Germinal center (tissue), 1 donor: ENCODE measurements around the gene CYP4F2.
"Not testable (repeated sequence)": the region's sequence is repeated elsewhere in the genome, so short reads cannot be mapped to it uniquely, and the experiment has no call there.

Source experiments
- DNase-seq: peaks from one replicate; pipeline ENCODE4 v3.0.0; 2012; ENCODE audit warnings: mixed read lengths, low spot score

Gene CYP4F2, protein sequence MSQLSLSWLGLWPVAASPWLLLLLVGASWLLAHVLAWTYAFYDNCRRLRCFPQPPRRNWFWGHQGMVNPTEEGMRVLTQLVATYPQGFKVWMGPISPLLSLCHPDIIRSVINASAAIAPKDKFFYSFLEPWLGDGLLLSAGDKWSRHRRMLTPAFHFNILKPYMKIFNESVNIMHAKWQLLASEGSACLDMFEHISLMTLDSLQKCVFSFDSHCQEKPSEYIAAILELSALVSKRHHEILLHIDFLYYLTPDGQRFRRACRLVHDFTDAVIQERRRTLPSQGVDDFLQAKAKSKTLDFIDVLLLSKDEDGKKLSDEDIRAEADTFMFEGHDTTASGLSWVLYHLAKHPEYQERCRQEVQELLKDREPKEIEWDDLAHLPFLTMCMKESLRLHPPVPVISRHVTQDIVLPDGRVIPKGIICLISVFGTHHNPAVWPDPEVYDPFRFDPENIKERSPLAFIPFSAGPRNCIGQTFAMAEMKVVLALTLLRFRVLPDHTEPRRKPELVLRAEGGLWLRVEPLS

DNA sequence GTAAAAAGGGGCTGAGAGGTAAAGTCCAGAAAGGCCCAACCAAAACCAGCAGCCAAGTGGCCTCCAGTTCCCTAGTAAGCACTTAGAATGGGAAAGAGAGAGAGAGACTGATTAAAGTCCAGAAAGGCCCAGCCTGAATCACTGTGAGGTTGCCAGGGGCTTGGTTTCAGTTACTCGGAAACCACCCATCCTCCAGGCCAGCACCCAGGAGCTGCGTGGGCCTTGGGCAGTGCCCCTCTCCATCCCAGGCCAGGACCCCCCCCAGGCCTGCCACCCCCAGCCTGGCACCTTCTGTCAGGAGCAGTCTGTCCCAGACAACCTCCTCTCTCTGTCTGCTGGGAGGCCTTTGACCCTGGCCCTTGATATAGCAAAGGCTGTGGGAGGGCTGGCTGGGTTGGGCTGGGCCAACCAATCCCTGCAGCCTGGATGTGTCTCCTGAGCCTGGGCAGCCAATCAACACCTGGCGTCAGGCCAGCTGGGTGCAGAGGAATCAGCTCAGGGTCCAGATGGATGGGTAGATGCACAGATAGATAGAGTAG, at the start of gene CYP4F2:
CYP4F2 (minus strand) TSS at position 337 of the 539 bp plus-strand sequence. CDS start 463 bp downstream, outside the sequence.
- no peak for DNase-seq

DNA sequence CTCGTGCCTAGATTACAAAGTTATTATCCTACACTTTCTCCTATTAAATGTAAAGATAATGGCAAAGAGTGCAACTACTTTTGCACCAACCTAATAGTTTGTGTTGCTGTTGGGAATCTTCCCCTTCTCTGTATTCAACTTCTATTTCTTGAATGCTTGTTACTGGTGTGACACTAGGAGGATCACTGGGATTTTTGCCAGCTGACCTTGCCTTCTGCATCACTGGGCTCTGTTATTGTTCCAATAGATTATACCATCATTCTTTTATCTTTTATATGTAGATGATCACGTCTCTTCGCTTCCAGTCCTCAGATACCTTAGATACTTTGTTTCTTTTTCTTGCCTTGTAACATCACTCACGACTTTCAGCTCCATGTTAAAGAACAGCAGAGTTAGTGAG, 47.4 kb upstream of the CYP4F2 start:
- no peak for DNase-seq

DNA sequence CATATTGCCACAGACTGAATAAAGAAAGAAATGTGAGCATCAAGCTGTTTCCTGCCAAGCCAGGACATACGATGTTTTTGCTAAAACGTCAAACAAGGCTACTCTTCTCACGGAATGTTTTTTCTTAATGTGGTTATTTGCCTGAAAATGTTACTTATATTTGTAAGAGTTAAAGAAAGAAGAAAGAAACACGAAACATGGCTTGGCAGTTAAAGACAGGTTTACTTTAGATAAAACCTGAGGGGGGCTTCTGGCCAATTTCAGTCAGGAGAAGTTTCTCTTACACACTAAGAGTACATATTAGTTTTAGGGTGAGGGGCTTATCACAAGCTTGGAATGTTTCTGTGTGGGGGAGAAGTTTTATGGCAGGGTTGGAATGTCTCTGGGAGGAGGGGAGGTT, 46.5 kb upstream of the CYP4F2 start:
- no peak for DNase-seq

DNA sequence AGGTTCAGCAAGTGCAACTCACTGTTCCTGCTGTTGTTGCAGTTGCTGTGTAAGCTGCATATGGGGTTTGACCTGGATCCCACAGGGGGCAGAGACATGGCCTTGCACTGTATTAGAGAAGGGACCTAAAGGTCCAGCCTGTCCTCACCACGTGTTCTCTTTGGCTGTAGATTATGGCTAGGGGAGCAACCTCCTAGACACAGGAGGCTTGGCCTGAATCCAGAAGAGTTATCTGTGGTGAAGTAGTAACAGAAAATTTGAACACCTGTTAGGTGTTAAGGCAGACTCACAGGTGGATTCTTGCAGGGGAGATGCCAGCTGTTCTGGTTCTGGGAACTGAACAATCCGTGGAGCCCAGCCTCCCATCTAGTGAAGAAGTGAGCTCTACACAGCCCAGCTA, 39.9 kb upstream of the CYP4F2 start:
- no peak for DNase-seq

DNA sequence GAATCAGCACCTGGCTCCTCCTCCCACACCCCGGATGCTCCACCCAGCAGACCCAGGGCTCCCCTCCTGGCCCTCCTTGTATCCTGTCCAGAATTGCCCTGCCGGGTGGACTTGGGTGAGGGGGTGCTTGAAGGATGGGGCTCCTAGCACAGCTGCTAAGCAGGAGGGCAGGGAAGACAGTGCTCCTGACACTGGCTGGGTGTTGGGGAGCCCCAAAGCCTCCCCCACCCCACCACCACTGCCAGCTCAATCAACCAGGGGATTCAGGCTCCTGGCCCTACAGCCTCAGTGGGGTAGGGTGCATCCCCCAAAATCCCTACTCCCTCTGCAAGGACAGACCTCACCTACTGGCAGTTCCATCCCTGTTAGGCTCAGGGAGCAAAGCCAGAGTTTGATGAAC, 39.1 kb upstream of the CYP4F2 start:
- DNase-seq: no peak

DNA sequence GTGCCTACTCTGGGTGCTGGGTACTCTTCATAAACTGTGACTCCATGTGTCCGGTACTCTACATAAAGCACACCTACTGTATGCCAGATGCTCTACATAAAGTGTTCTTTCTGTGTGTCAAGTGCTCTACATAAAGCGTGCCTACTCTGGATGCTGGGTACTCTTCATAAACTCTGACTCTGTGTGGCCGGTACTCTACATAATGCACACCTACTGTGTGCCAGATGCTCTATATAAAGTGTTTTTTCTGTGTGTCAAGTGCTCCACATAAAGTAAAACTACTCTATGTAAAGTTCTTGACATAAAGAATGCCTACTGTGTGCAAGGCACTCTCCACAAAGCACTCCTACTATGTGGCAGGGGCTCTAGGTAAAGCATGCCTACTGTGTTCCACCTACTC, 38.3 kb upstream of the CYP4F2 start:
- DNase-seq: no peak

DNA sequence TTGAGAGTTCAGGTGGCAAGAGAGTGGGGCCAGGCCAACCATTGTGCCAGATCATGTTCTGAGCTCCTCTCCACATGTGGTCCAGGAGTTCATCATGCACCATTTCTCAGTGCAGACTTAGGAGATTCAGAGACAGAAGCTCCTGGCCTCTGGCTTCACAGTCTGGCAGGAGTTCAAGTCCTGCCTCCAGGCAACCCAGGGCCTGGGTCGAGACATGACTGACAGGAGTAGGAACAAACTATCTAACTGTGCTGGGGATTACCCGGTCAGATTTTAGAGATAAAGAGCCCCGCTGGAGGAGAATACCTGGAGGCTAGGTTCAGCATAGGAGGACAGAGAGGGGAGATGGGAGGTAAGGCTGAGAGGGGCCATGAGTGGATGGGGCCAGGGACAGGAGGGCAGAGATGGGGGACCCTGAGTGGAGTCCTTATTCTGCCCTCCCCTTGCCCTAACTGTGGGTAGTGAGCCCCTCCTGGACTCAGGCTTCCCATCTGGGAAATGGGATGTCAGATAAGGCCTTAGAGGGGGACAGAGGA, 37.4 kb upstream of the CYP4F2 start:
- DNase-seq: no peak

DNA sequence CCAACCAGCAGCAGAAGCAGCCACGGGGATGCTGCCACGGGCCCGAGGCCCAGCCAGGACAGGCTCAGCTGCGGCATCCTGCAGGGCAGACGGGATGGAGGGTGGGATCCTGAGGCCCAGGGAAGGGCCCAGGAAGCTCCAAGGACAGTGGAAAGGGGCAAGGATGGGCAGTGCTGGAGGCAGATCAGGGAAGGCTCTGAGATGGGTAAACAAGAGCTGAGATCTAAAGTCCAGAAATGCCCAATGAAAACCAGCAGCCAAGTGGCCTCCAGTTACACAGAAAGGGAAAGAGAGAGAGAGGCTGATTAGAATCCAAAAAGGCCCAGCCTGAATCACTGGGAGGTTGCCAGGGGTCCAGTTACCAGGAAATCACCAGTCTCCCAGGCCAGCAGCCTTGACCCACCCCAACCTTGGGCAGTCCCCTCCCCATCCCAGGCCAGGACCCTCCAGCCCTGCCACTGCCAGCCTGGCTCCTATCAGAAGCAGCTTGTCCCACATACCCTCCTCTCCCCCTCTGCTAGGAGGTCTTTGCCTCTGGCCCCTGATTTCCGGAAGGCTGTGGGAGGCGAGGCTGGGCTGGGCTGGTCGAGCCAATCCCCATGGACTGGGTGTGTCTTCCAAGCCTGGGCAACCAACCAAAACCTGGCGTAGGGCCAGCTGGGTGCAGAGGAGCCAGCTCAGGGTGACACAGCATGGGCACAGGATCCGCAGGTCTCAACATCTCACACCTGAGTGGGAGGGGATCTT, 36.6 kb upstream of the CYP4F2 start, which contains the start of gene CYP4F11:
CYP4F11 (minus strand) TSS at position 198 of the 747 bp plus-strand sequence; CDS start at position 77, 121 bp downstream.
- DNase-seq: no peak

DNA sequence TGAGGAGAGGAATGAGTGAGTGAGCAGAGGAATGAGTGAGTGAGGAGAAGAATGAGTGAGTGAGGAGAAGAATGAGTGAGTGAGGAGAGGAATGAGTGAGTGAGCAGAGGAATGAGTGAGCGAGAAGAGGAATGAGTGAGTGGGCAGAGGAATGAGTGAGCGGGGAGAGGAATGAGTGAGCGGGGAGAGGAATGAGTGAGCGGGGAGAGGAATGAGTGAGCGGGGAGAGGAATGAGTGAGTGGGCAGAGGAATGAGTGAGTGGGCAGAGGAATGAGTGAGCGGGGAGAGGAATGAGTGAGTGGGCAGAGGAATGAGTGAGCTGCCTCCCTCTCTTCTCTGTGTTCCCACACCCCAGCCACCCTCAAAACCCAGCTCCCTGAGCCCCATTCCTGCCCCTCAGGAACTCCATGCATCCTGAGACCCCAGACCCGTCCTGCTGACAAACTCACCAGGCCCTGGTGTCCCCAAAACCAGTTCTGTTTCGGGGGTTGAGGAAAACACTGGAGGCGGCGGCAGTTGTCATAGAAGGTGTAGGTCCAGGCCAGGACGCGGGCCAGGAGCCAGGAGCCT, 36.0 kb upstream of the CYP4F2 start:
- DNase-seq: not testable (repeated sequence)

DNA sequence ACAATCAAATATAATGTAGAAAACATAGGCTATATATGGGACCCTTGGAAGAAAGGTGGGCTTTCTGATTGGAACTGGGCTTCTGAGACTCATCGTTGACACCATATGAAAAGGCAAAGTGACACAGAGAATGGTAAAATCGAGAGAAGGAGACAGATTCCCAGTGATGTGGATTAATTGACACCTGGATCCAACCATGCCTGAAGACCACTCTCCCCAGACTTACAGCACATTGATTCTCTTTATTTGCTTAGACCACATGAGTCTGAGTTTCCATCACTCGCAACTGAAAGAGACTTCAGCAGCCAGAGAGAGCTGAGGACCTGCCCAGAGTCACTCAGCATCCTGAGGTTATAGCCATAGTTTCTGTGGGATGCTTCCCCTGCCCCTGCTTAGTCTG, 30.4 kb upstream of the CYP4F2 start:
- DNase-seq: no peak

DNA sequence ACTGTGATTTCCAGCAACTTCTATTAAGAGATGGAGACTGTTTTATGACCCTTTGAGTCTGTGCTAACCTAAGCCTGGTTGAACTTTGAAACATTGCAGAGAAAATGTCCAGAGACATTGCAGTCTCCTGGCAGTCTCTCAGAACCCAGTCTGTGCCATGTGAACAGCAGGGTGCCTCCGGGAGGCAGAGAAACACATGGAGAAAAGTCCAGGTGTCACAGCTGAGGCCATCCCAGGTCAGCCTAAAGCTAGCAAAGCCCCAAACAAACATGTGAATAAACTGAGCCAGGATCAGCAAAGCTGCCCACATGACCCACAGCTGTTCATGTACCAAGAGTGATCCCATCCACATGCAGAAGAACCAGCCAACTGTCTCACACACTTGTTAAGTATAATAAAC, 28.6 kb upstream of the CYP4F2 start:
- DNase-seq: no peak

DNA sequence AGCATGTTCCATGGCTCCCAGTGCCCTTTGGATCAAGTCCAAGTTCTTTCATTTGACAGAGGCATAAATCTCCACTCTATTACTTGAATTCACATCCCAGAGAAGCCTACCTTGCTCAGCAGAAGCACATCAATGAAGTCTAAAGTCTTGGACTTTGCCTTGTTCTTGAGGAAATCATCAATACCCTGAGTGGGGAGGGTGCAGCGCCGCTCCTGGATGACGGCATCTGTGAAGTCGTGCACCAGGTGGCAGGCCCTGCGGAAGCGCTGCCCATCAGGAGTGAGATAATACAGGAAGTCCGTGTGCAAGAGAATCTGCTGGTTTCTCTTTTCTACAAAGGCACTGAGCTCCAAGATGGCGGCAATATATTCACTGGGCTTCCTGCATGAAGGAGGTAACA, 25.8 kb upstream of the CYP4F2 start:
- no peak for DNase-seq

DNA sequence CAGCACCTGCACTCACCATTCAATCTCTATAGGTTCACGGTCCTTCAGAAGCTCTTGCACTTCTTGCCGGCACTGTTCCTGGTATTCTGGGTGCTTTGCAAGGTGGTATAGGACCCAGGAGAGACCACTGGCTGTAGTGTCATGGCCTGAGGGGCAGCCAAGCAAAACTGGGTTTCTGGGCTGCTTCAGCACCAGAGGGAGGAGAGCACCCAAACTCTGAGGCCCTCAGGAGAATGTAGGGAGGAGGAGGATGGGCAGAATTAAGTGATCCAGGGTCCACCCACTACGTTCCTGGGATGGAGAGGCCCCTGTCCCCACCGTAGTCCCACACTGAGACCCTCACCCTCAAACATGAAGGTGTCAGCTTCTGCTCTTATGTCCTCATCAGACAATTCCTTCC, 24.1 kb upstream of the CYP4F2 start:
- no peak for DNase-seq

DNA sequence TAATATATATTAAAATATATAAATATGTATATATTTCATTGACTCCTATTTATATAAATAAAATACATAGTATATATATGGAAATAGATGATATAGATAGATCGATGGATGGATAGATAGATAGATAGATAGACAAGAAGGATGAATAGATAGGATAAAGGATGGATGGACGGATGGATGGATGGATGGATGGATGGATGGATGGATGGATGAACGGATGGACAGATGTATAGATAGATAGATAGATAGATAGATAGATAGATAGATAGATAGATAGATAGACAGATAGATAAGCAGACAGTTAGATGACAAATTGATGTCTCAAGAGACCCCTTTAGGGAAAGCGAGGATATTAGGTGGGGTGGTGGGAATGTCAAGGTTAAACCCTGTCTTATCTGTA, 21.4 kb upstream of the CYP4F2 start:
- DNase-seq: no peak

DNA sequence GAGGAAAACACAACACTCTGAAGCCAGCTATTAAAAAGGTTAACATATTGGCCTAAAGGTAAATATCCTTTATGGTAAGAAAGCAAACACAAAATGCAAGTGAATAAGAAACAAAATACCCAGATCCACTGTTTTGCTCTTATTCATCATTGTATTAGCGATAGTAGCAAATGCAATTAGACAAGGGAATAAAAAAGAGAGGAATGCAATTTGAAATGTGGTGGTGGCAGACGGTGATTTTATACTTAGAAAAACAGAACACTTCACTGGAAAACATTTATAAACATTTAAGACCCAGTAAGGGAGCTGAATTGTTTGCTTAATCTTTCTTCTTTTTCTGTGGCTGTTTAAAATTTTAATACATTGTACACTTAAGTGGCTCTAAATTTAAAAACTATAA, 17.2 kb upstream of the CYP4F2 start:
- no peak for DNase-seq

DNA sequence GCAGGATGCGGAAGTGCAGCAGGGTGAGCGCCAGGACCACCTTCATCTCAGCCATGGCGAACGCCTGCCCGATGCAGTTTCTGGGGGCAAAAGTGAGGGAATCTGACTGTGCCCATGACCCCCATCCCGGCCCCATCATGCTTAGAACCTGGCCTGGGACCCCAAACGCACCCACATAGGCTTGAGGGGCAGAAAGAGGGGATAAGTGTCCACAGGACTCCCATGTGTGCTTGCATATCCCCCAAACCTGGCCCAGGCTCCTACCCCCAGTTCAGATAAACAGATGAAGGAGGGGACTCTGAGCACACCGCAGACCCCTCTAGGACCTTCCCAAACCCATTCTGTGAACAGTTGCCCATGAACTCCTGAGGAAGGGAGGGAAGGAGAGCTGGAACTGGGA, 16.0 kb upstream of the CYP4F2 start:
- DNase-seq: no peak

DNA sequence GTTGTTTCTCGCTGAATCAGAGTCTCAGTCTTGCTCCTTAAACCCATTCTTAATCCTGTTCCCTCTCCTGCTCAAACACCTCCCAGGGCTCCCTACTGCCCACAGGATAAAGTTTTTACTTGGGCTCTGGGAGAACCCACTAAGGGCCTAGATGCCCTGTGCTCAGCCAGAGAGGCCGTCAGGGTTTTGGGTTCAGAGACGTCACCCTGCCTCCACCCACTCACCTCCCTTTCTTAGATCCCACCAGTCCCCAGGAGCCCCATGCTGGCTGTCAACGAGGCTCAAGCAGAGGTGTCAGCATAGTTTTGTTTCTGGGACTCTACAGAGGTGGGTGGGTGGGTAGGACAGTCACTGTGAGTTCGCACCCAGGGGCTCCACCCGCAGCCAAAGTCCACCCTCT, 15.5 kb upstream of the CYP4F2 start:
- DNase-seq: no peak

DNA sequence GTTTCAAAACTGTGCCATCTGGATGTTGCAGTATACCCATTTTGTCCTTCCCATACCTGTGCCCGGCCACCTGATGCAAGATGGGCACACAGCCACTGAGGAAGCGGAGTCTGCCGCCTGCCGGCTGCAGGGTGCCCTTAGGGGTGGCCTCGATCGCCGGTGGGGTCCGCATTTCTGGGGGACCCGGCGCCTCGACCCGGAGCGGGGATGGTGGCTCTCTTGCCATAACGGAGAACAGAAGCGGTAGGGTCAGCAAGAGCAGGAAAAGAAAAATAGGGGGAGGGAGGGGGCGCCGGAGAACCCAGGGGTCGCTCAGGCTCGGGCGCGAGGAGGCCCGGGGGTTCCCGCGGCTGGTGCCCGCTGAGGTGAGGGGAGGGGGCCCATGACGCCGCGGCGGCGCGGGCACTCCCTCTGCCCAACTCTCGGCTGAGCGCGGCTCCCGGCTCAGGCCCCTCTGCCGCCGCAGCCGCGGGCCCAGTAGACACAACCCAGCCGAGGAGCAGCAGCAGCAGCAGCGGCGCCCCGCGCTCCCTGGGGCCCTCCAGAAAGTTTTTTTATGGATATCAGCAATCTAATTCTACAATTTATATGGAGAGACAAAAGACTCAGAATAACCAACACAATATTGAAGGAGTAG, 13.8 kb upstream of the CYP4F2 start:
- no peak for DNase-seq

DNA sequence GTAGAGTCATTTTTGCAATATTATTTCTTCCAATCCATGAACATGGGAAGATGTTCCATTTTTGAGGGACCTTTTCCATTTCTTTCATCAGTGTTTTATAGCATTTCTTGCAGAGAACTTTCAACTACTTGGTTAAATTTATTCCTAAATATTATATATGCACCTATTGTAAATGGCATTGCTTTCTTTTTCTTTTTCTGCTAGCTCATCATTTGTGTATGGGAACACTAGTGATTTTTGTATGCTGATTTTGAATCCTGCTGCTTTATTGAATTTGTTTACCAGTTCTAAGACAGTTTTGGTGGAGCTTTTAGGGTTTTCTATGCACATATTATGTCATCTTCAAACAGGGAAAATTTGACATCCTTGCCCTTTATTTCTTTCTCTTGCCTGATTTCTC, 7.2 kb upstream of the CYP4F2 start:
- DNase-seq: no peak

DNA sequence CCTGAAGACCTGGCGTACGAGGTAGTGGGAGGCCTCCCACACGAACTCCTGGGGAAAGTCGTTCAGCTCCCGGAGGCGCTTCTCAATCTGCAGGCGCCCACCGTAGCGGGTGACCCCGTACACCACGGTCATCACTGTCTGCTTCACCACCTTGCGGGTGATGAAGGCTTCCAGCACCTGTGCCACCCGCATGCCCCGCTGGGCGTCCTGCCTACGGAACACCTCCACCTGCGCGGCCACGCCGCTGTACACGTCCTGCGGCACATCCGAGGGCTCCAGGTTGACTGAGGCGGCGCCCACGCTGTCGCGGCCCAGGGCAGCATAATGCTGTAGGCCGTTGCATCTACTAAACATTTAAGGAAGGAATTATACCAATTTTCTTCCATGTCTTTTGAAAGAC, 5.0 kb upstream of the CYP4F2 start:
- not testable (repeated sequence) for DNase-seq

DNA sequence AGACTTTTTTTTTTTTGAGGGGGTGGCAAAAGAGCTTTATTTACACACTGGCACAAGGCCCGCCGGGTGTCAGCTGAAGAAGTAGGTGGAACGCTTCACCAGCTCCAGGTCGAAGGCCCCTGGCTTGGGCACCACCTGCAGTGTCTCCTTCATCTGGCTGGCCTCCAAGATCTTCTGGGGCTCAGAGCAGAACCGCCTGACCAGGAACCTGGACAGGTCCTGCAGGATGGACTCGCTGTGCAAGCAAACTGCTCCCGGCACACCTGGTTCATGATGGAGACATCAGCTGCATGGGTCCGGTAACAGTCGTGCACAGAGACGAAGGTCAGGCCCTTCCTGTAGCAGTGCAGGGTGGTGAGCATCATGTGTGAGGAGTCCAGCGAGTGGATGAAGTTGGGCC, 4.4 kb upstream of the CYP4F2 start:
- no peak for DNase-seq

DNA sequence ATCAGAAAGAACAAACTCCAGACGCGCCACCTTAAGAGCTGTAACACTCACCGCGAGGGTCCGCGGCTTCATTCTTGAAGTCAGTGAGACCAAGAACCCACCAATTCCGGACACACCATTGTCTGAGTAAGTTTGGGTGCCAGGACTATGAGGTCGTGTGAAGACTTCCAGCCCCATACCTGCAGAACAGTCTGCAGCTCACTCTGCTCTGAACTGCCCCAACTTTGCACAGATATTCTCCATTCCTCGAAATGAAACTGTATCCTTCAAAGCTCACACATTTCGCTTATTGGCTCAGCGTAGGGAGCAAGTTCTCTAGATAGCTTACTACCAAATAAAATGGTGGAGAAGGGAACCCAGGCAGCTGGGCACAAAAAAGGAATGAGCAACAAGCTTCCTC, 2.6 kb upstream of the CYP4F2 start:
- no peak for DNase-seq
